HepG2 (cell line): ENCODE measurements around the gene VGLL3. TPM values are rescaled to one million over a fixed set of nuclear protein-coding genes. Genes with fewer than 3 reads are reported as not detected.
"Not testable (repeated sequence)": the region's sequence is repeated elsewhere in the genome, so short reads cannot be mapped to it uniquely, and the experiment has no call there.

ENCODE experiments used
- ATAC-seq: fragments of 200-7000 bp; cut with Tn5 transposase; 3 replicates; pipeline ENCODE4 v1.9.1; 2020; ENCODE audit warnings: mild to moderate bottlenecking, moderate library complexity
- BruUV-seq: library from RNA; stranded (reverse); fragments of 400-500 nt; replicated peaks from 2 replicates; lab custom pipeline; 2021; lab: Mats Ljungman, UMichigan
- CTCF ChIA-PET: fragments of 300-600 bp; formaldehyde crosslinking; extraction: SDS; loops from one replicate; lab custom pipeline; 2021; ENCODE audit warnings: low total read pairs, inconsistent platforms, low intra/inter-chr PET ratio; lab: Yijun Ruan, JAX
- POLR2A ChIA-PET: fragments of 350-600 bp; sonication (Branson Sonifier 250); formaldehyde crosslinking; loops from one replicate; lab custom pipeline; 2020; ENCODE audit warnings: antibody characterized with exemption, inconsistent platforms; lab: Yijun Ruan, JAX
- DNase-seq: peaks from one replicate; pipeline ENCODE4 v3.0.0-alpha.2; 2015; ENCODE audit warnings: low spot score
- FAIRE-seq: peaks from 3 replicates; lab custom pipeline; 2011; peaks lifted over from hg19 to GRCh38; lab: Jason Lieb, UNC
- H2AFZ ChIP-seq: one replicate; pipeline ENCODE4 v1.6.1; 2011; ENCODE audit warnings: low read length, inconsistent platforms
- H3K27ac ChIP-seq: fragments of 300-600 bp; 3 replicates; pipeline ENCODE4 v1.8.0; 2011; ENCODE audit warnings: mixed run types, mild to moderate bottlenecking, mixed read lengths, low read length, inconsistent platforms; ENCODE audit not compliant: insufficient read depth; ENCODE audit errors: extremely low read length
- H3K27me3 ChIP-seq, 2 experiments: fragments of 200-600 bp in 1 of 2; 2 replicates in 1 of 2; 3 replicates in 1 of 2; pipeline versions ENCODE4 v1.6.0 to v1.8.0; 2011; ENCODE audit warnings: low read length in 2 of 2, mild to moderate bottlenecking in 2 of 2, moderate library complexity in 2 of 2, inconsistent platforms in 1 of 2; ENCODE audit not compliant: insufficient read depth in 2 of 2, control insufficient read depth in 1 of 2
- H3K36me3 ChIP-seq, 2 experiments: fragments of 200-600 bp in 1 of 2; replicated peaks in 1 of 2; 2 replicates in 1 of 2; 3 replicates in 1 of 2; pipeline versions ENCODE4 v1.5.1 to v1.8.0; 2011; ENCODE audit warnings: low read length in 2 of 2, inconsistent platforms in 1 of 2; ENCODE audit not compliant: insufficient read depth in 2 of 2, control insufficient read depth in 1 of 2
- H3K4me1 ChIP-seq: 2 replicates; pipeline ENCODE4 v1.5.1; 2012; ENCODE audit warnings: low read length, inconsistent platforms; ENCODE audit not compliant: insufficient read depth
- H3K4me2 ChIP-seq: 2 replicates; pipeline ENCODE4 v1.6.0; 2011; ENCODE audit warnings: low read depth, low read length, inconsistent platforms
- H3K4me3 ChIP-seq, 3 experiments: fragments of 200-600 bp in 1 of 3; sonication (generic), shearing (Covaris generic) in 1 of 3; replicated peaks in 1 of 3; 2 replicates each; pipeline ENCODE4 v1.5.1; 2011 to 2016; ENCODE audit warnings: low read length in 3 of 3, inconsistent platforms in 2 of 3, low read depth in 2 of 3, mild to moderate bottlenecking in 2 of 3, control low read depth in 1 of 3, mixed read lengths in 1 of 3; ENCODE audit not compliant: insufficient read depth in 1 of 3
- H3K79me2 ChIP-seq: one replicate; pipeline ENCODE4 v1.6.1; 2011; ENCODE audit warnings: low read length, inconsistent platforms; ENCODE audit not compliant: insufficient read depth
- H3K9ac ChIP-seq: 2 replicates; pipeline ENCODE4 v1.6.0; 2011; ENCODE audit warnings: mild to moderate bottlenecking, low read depth, low read length, inconsistent platforms; ENCODE audit not compliant: insufficient read depth
- H3K9me3 ChIP-seq: 2 replicates; pipeline ENCODE4 v1.5.1; 2012; ENCODE audit warnings: mild to moderate bottlenecking, low read length
- H4K20me1 ChIP-seq: 2 replicates; pipeline ENCODE4 v1.6.0; 2011; ENCODE audit warnings: inconsistent platforms, mild to moderate bottlenecking, low read length, moderate library complexity; ENCODE audit not compliant: insufficient read depth
- KMT2A ChIP-seq: sonication (generic); formaldehyde crosslinking; IDR thresholded peaks from 2 replicates; pipeline ENCODE4 v1.4.0; 2020; ENCODE audit warnings: missing genetic modification reagents
- POLR2A ChIP-seq, 2 experiments: IDR thresholded peaks; 2 replicates each; pipeline ENCODE4 v1.6.1; 2011; ENCODE audit warnings: low read depth in 2 of 2, low read length in 2 of 2, mild to moderate bottlenecking in 1 of 2, moderate library complexity in 1 of 2; ENCODE audit not compliant: insufficient read depth in 1 of 2
- WGBS: methylation state at CpG from one replicate; pipeline ENCODE4 v1.1.6; 2017; ENCODE audit warnings: low lambda C conversion rate; 5-methylcytosine and 5-hydroxymethylcytosine counted together
- in situ Hi-C: cut with HindIII; loops from 2 replicates; pipeline ENCODE4 v1.10.0; 2017; ENCODE audit warnings: low pct_unique_long_range_greater_than_20kb; ENCODE audit not compliant: extremely low pct_ligation_motif_present
- intact Hi-C: fragments of 100-400 bp; cut with micrococcal nuclease; formaldehyde crosslinking; loops from one replicate; pipeline ENCODE4 v1.10.0; 2022; ENCODE audit not compliant: unreplicated experiment
- polyA plus RNA-seq, 8 experiments: library from polyadenylated mRNA; depleted of rRNA in 3 of 8; stranded (reverse) in 7 of 8; unstranded in 1 of 8; fragments of >200 nt; fragmentation: Illumina TruSeq in 4 of 8; extraction: Trizol in 4 of 8; gene quantifications; 2 replicates each; pipeline versions ENCODE4 v1.2.1 to v1.2.3, GENCODE V29; 2011 to 2016; ENCODE audit warnings: low read depth in 4 of 8, missing spikeins in 1 of 8, mixed read lengths in 1 of 8; ENCODE audit not compliant: insufficient read depth in 1 of 8
- total RNA-seq, 5 experiments: library from RNA; depleted of rRNA; stranded (reverse); fragments of >200 nt; fragmentation: Illumina TruSeq; extraction: Trizol; gene quantifications; 2 replicates each; pipeline ENCODE4 v1.2.3, GENCODE V29; 2016; ENCODE audit warnings: low read depth in 1 of 5

VGLL3 gene
- total and polyA plus RNA-seq, 2 of the 13 experiments (the other 11 are each of a cell fraction or from before 2014, with no cell fraction given), result 0.03 to 0.07 TPM

GRCh38 chr3:87025661-87026645, 35.0 kb upstream of the VGLL3 start:
- TF ChIP-seq POLR2A (IDR thresholded peaks at IDR 0.05; ENCODE audit: insufficient read depth in 1 of 2, low read depth in 2 of 2, low read length in 2 of 2) (no peak), KMT2A (no peak)
- Histone ChIP-seq H3K27me3 (no peaks in the 10 kb centered on the region), H3K4me1 (no peaks in the 10 kb centered on the region), H3K27ac (no peak overlapping the region), H3K36me3 (no peaks in the 10 kb centered on the region), H4K20me1 (no peaks in the 10 kb centered on the region), H3K9ac (no peak overlapping the region), H3K4me3 (no peak overlapping the region), H3K4me2 (no peak overlapping the region), H3K9me3 (no peaks in the 10 kb centered on the region), H2AFZ (no peak overlapping the region), H3K79me2 (no peaks in the 10 kb centered on the region)
- 0% methylated on average over 3 of the region's 3 CpGs for WGBS
- CTCF ChIA-PET, result no interaction called here
- ATAC-seq, result no peak
- POLR2A ChIA-PET, result no interaction called here
- intact Hi-C loops, result no loop called here
- in situ Hi-C loops, result no loop called here
- no peak for FAIRE-seq
- DNase-seq, result no peak
- no TSS peak for BruUV-seq

GRCh38 chr3:87017370-87017769, 26.4 kb upstream of the VGLL3 start:
- H2AFZ ChIP-seq, H4K20me1 ChIP-seq, H3K4me1 ChIP-seq, H3K79me2 ChIP-seq, intact Hi-C loops, POLR2A ChIA-PET, in situ Hi-C loops, ATAC-seq, H3K4me2 ChIP-seq, FAIRE-seq, H3K9me3 ChIP-seq, H3K36me3 ChIP-seq, H3K4me3 ChIP-seq, H3K9ac ChIP-seq, H3K27me3 ChIP-seq, DNase-seq, CTCF ChIA-PET, H3K27ac ChIP-seq, BruUV-seq: not testable (repeated sequence)
- WGBS, result 0% methylated on average over 2 of the region's 6 CpGs
